AG09309 (cell line): ENCODE measurements around the gene EEF2KMT.

Source experiments
- DNase-seq: peaks from one replicate; pipeline ENCODE4 v3.0.0-alpha.2; 2010; ENCODE audit warnings: low read depth
- H3K4me3 ChIP-seq: 2 replicates; pipeline ENCODE4 v1.5.1; 2011; ENCODE audit warnings: mild to moderate bottlenecking, low read depth, low read length, moderate library complexity; ENCODE audit not compliant: control insufficient read depth
- CTCF ChIP-seq: IDR thresholded peaks from 2 replicates; pipeline ENCODE4 v1.5.1; 2011; ENCODE audit warnings: mild to moderate bottlenecking, low read depth, low read length, inconsistent platforms; ENCODE audit not compliant: insufficient read depth, control insufficient read depth; ENCODE audit errors: missing control alignments

EEF2KMT gene

GRCh38 chr16:5036228-5037156, 61.1 kb downstream of the EEF2KMT start:
- TF ChIP-seq CTCF: no peak
- DNase-seq: no peak
- no peak overlapping the region for H3K4me3 ChIP-seq

GRCh38 chr16:5035909-5036227, 61.7 kb downstream of the EEF2KMT start:
- no peak for TF ChIP-seq CTCF
- DNase-seq: no peak
- H3K4me3 ChIP-seq: no peak overlapping the region
